Measurements from ENCODE around the gene HRH1. TPM values are rescaled to one million over a fixed set of nuclear protein-coding genes. Genes with fewer than 3 reads are reported as not detected.

HRH1 gene
- total and polyA plus RNA-seq, 12 donors, result 0.24 to 6.5 (median 2.2) TPM

DNA sequence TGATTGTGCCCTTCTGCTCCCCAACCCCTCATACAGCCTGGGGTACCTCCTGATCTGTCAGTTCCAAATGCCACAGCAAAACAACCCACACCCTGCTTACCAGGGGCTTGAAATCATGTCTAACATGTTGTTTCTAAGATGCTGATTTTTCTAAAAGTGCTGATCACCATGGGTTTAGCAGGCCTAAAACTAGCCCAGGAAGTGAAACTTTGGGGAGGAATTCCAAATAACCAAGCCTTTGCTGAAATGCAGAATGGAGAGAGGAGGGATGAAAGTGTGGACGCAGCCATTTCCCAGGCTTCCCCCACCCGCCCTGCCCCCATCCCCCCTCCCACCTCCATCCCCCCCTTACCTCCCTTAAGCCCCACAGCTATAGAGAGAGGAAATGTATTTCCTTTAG, 2.0 kb upstream of the HRH1 start:
- intact Hi-C loops (cut with DNase I), result loop anchor here in 1 of 2 donors (10.0 kb wide), 1 partner anchor 182 kb away; no protein-coding TSS in a partner anchor
- H3K27me3 ChIP-seq, result peaks cover 11% of the 10 kb centered on the region
- H3K4me1 ChIP-seq (replicated peaks in 1 of 2), result no peaks in the 10 kb centered on the region
- no peak for DNase-seq
- H3K4me3 ChIP-seq, result no peak overlapping the region
- WGBS, 4 donors, result 35 to 64% (median 58%) methylated on average over 2 of the region's 2 CpGs
- no peaks in the 10 kb centered on the region for H3K36me3 ChIP-seq (replicated peaks in 1 of 2)
- TF ChIP-seq, protein P1, sequence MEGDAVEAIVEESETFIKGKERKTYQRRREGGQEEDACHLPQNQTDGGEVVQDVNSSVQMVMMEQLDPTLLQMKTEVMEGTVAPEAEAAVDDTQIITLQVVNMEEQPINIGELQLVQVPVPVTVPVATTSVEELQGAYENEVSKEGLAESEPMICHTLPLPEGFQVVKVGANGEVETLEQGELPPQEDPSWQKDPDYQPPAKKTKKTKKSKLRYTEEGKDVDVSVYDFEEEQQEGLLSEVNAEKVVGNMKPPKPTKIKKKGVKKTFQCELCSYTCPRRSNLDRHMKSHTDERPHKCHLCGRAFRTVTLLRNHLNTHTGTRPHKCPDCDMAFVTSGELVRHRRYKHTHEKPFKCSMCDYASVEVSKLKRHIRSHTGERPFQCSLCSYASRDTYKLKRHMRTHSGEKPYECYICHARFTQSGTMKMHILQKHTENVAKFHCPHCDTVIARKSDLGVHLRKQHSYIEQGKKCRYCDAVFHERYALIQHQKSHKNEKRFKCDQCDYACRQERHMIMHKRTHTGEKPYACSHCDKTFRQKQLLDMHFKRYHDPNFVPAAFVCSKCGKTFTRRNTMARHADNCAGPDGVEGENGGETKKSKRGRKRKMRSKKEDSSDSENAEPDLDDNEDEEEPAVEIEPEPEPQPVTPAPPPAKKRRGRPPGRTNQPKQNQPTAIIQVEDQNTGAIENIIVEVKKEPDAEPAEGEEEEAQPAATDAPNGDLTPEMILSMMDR (IDR thresholded peaks at IDR 0.05), result no peak
- TF ChIP-seq POLR2A (IDR thresholded peaks at IDR 0.05), result no peak
- no peak overlapping the region for H3K27ac ChIP-seq
- no peaks in the 10 kb centered on the region for H3K9me3 ChIP-seq (replicated peaks in 1 of 3)

DNA sequence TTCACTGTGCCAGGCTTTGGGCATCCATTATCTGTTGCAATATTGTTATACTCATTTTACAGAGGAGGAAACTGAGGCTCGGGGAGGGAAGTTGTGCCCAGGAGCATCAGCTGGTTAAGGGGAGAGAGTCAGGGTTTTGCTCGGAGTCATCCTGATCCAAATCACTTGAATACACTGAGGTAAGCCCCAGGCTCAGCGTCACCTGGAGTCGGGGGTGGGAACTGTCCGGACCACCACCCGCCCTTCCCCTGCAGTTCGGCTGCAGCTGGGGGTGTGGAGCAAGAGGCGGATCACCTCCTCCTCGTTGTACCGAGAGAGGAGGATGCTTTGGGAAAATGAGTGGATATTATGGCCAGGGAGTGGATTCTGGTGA, 646 bp downstream of the HRH1 start:
- Histone ChIP-seq H3K27ac (peak overlapping the region in 2 of 5 donors; percentile 0 to 67), H3K4me3 (peak overlapping the region in 1 of 4 donors; percentile 52), H3K27me3 (peaks cover 11% of the 10 kb centered on the region), H3K9me3 (replicated peaks in 1 of 3) (no peaks in the 10 kb centered on the region), H3K36me3 (replicated peaks in 1 of 2) (no peaks in the 10 kb centered on the region), H3K4me1 (replicated peaks in 1 of 2) (peaks cover 0 to 10% of the 10 kb centered on the region in 2 donors)
- intact Hi-C loops (cut with DNase I), result loop anchor here in 1 of 2 donors (10.0 kb wide), 1 partner anchor 180 kb away; no protein-coding TSS in a partner anchor
- 1 to 5% (median 3%) methylated on average over 3 to 10 of the region's 10 CpGs for WGBS, 4 donors
- TF ChIP-seq, protein P1 (IDR thresholded peaks at IDR 0.05), result no peak
- no peak for TF ChIP-seq POLR2A (IDR thresholded peaks at IDR 0.05)
- peak in 1 of 7 donors; percentile 63 for DNase-seq

DNA sequence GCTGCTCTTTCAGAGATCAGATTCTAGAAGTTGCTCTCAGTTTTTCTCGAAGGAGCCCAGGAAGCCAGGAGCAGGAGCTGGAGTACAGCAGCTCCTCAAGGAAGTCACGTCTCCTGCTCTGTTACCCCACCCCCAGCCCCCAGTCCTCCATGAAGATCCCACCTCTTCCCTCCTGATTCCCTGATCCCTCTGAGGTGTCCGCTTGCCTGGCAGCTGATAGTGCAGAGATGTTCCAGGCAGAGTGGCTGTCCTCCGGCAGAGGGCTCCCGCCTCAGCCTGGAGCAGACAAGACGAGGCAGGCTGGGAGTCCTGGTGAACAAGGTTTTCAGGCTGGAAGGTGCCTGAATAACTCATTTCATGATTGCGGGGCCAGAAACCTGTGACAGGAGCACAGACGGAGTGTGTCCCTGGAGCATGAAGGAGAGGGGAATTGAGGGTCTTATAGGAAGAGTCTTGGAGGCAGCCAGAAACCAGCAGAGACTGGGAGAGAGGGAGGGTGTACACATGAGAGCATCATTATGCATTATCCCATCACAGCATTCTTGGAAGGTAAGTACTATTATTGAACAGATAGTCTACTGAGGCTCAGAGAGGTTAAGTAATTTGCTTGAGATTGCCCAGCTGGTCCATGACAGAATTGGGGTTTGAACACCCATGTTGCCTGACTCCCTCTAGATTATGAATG, 1.2 kb downstream of the HRH1 start:
- Histone ChIP-seq H3K4me3 (peak overlapping the region in 1 of 4 donors; percentile 52), H3K9me3 (replicated peaks in 1 of 3) (no peaks in the 10 kb centered on the region), H3K36me3 (replicated peaks in 1 of 2) (no peaks in the 10 kb centered on the region), H3K27me3 (peaks cover 11% of the 10 kb centered on the region), H3K27ac (peak overlapping the region in 1 of 5 donors; percentile 67), H3K4me1 (replicated peaks in 1 of 2) (peaks cover 0 to 14% of the 10 kb centered on the region in 2 donors)
- intact Hi-C loops (cut with DNase I), result loop anchor here in 1 of 2 donors (10.0 kb wide), 1 partner anchor 179 kb away; no protein-coding TSS in a partner anchor
- 5 to 21% (median 6%) methylated on average over 4 to 8 of the region's 8 CpGs for WGBS, 4 donors
- TF ChIP-seq, protein P1 (IDR thresholded peaks at IDR 0.05), result peak; percentile 42 to 70 (median 61)
- no peak for TF ChIP-seq POLR2A (IDR thresholded peaks at IDR 0.05)
- peak; percentile 60 to 92 (median 71) for DNase-seq

DNA sequence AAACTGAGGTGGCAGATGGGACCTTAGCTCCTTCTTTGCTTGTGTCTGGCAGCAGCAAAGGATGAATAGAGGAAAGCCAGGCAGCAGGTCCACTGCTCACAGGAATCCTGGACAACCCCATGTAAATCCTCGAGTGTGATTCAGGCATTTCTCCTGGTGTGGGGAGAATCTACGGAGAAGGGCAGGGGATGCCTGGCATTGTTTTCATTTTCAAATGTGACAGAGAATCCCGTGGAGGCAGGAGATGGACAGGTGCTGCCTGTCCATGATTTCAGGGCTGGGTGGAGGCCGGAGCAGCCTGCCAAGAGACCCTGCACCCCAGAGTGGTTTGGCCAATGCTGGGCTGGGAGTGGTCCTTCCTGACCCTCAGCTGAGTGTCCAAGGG, 1.7 kb downstream of the HRH1 start:
- intact Hi-C loops (cut with DNase I), result loop anchor here in 1 of 2 donors (10.0 kb wide), 1 partner anchor 179 kb away; no protein-coding TSS in a partner anchor
- H3K9me3 ChIP-seq (replicated peaks in 1 of 3), result no peaks in the 10 kb centered on the region
- TF ChIP-seq POLR2A (IDR thresholded peaks at IDR 0.05), result no peak
- TF ChIP-seq, protein P1 (IDR thresholded peaks at IDR 0.05), result no peak
- peaks cover 0 to 14% of the 10 kb centered on the region in 2 donors for H3K4me1 ChIP-seq (replicated peaks in 1 of 2)
- H3K36me3 ChIP-seq (replicated peaks in 1 of 2), result no peaks in the 10 kb centered on the region
- peak overlapping the region in 1 of 5 donors; percentile 7 for H3K27ac ChIP-seq
- H3K4me3 ChIP-seq, result no peak overlapping the region
- WGBS, 4 donors, result 61 to 74% (median 67%) methylated on average over 4 of the region's 4 CpGs
- H3K27me3 ChIP-seq, result peaks cover 11% of the 10 kb centered on the region
- no peak for DNase-seq

Data from adrenal gland (tissue), 12 donors.